Endothelial cell of umbilical vein (primary cell): ENCODE measurements around the gene MAPK8IP2. TPM values are rescaled to one million over a fixed set of nuclear protein-coding genes. Genes with fewer than 3 reads are reported as not detected.
"Not testable (repeated sequence)": the region's sequence is repeated elsewhere in the genome, so short reads cannot be mapped to it uniquely, and the experiment has no call there.

Experiments used
- BruUV-seq: library from RNA; stranded (reverse); fragments of 400-500 nt; replicated peaks from 2 replicates; lab custom pipeline; 2021; lab: Mats Ljungman, UMichigan
- CTCF ChIA-PET: fragments of 300-600, 350-600 bp; sonication (Branson Sonifier 250); formaldehyde crosslinking; loops from one replicate; lab custom pipeline; 2021; ENCODE audit warnings: antibody characterized with exemption, inconsistent platforms; lab: Charles Lee
- POLR2A ChIA-PET: fragments of 300-600, 350-600 bp; sonication (Branson Sonifier 250); formaldehyde crosslinking; loops from one replicate; lab custom pipeline; 2021; ENCODE audit warnings: antibody characterized with exemption, inconsistent platforms; lab: Charles Lee
- DNase-seq: peaks from one replicate; pipeline ENCODE4 v3.0.0-alpha.2; 2011; ENCODE audit warnings: low read depth, low spot score
- FAIRE-seq: peaks from 2 replicates; lab custom pipeline; 2011; peaks lifted over from hg19 to GRCh38; lab: Jason Lieb, UNC
- H2AFZ ChIP-seq: 2 replicates; pipeline ENCODE4 v1.6.0; 2012; ENCODE audit warnings: low read depth, low read length, control low read depth, inconsistent platforms
- H3K27ac ChIP-seq: 2 replicates; pipeline ENCODE4 v1.5.1; 2011; ENCODE audit warnings: low read depth, mild to moderate bottlenecking, control low read depth, low read length, moderate library complexity; ENCODE audit not compliant: insufficient read depth
- H3K27me3 ChIP-seq, 2 experiments: 2 replicates each; pipeline versions ENCODE4 v1.6.0 to v1.6.1; 2011; ENCODE audit warnings: low read length in 2 of 2, mixed read lengths in 1 of 2; ENCODE audit not compliant: control insufficient read depth in 2 of 2, insufficient read depth in 2 of 2
- H3K36me3 ChIP-seq, 2 experiments: 2 replicates in 1 of 2; 3 replicates in 1 of 2; pipeline ENCODE4 v1.5.1; 2011; ENCODE audit warnings: low read length in 2 of 2, mild to moderate bottlenecking in 1 of 2, moderate library complexity in 1 of 2; ENCODE audit not compliant: control insufficient read depth in 2 of 2, insufficient read depth in 2 of 2; ENCODE audit errors: extremely low read depth in 1 of 2
- H3K4me1 ChIP-seq: 3 replicates; pipeline ENCODE4 v1.5.1; 2011; ENCODE audit warnings: mild to moderate bottlenecking, low read length; ENCODE audit not compliant: control insufficient read depth, insufficient read depth; ENCODE audit errors: extremely low read depth
- H3K4me2 ChIP-seq: 2 replicates; pipeline ENCODE4 v1.6.1; 2011; ENCODE audit warnings: low read length, control low read depth, mixed read lengths; ENCODE audit not compliant: insufficient read depth
- H3K4me3 ChIP-seq, 3 experiments: fragments of 200-600 bp in 1 of 3; sonication (generic), shearing (Covaris generic) in 1 of 3; replicated peaks in 1 of 3; 2 replicates each; pipeline ENCODE4 v1.5.1; 2011 to 2016; ENCODE audit warnings: control low read depth in 3 of 3, low read length in 3 of 3, mild to moderate bottlenecking in 2 of 3, inconsistent platforms in 1 of 3, low read depth in 1 of 3, moderate library complexity in 1 of 3; ENCODE audit not compliant: insufficient read depth in 1 of 3
- H3K79me2 ChIP-seq: 2 replicates; pipeline ENCODE4 v1.6.0; 2012; ENCODE audit warnings: low read length, inconsistent platforms; ENCODE audit not compliant: control insufficient read depth, insufficient read depth
- H3K9ac ChIP-seq: replicated peaks from 2 replicates; pipeline ENCODE3; 2011; ENCODE audit warnings: low read length, control low read depth; ENCODE audit not compliant: insufficient read depth; ENCODE audit errors: extremely low read depth
- H3K9me1 ChIP-seq: replicated peaks from 3 replicates; pipeline ENCODE4 v1.6.0; 2011; ENCODE audit warnings: mild to moderate bottlenecking, low read length; ENCODE audit not compliant: control insufficient read depth, insufficient read depth; ENCODE audit errors: extremely low read depth
- H3K9me3 ChIP-seq: replicated peaks from 2 replicates; pipeline ENCODE4 v1.5.1; 2012; ENCODE audit warnings: low read length, inconsistent platforms; ENCODE audit not compliant: control insufficient read depth, insufficient read depth
- H4K20me1 ChIP-seq: replicated peaks from 2 replicates; pipeline ENCODE3; 2011; ENCODE audit warnings: mild to moderate bottlenecking, low read length; ENCODE audit not compliant: control insufficient read depth, insufficient read depth; ENCODE audit errors: extremely low read depth
- CTCF ChIP-seq, 2 donors: IDR thresholded peaks; 1 replicate in 1 of 2; 2 replicates in 1 of 2; pipeline ENCODE4 v1.5.1; 2011; ENCODE audit warnings: low read length in 2 of 2, mild to moderate bottlenecking in 2 of 2, moderate library complexity in 2 of 2, control low read depth in 1 of 2, inconsistent platforms in 1 of 2, low read depth in 1 of 2; ENCODE audit not compliant: insufficient read depth in 1 of 2; ENCODE audit errors: extremely low read depth in 1 of 2
- MYC ChIP-seq: IDR thresholded peaks from one replicate; pipeline ENCODE4 v1.6.1; 2011; ENCODE audit warnings: mild to moderate bottlenecking, low read depth, low read length
- POLR2A ChIP-seq: IDR thresholded peaks from 2 replicates; pipeline ENCODE4 v1.6.1; 2012; ENCODE audit warnings: low read depth, mild to moderate bottlenecking, control low read depth, low read length
- dilution Hi-C: fragments of 300-500 bp; cut with MboI; formaldehyde crosslinking; loops from one replicate; pipeline ENCODE4 v1.15.0; 2019; ENCODE audit warnings: low sequenced_read_pairs; ENCODE audit not compliant: extremely low pct_ligation_motif_present
- intact Hi-C: fragments of 100-400 bp; cut with micrococcal nuclease; formaldehyde crosslinking; loops from one replicate; pipeline ENCODE4 v1.10.0; 2022
- polyA plus RNA-seq, 4 experiments: library from polyadenylated mRNA; depleted of rRNA in 3 of 4; stranded (reverse) in 3 of 4; unstranded in 1 of 4; fragments of >200 nt; gene quantifications; 2 replicates each; pipeline versions ENCODE4 v1.2.1 to v1.2.3, GENCODE V29; 2011 to 2012; ENCODE audit warnings: missing spikeins in 1 of 4
- total RNA-seq: library from RNA; stranded (reverse); gene quantifications from 2 replicates; pipeline ENCODE4 v1.2.3, GENCODE V29; 2021

Gene MAPK8IP2
- total and polyA plus RNA-seq, 2 donors (not counting 3 experiments of a cell fraction or from before 2014, with no cell fraction given), result 0.21 to 0.31 TPM

- H4K20me1 ChIP-seq, result no peaks in the 10 kb centered on the region
- no peak overlapping the region for H3K4me2 ChIP-seq
- H3K9me1 ChIP-seq, result no peaks in the 10 kb centered on the region
- H3K27me3 ChIP-seq, result peaks cover 23 to 24% of the 10 kb centered on the region in 2 experiments
- FAIRE-seq (no peak), DNase-seq (peak; percentile 74)
- dilution Hi-C loops (no loop called here), intact Hi-C loops (loop anchor here (2.0 to 5.0 kb wide), 3 partner anchors 15 to 50 kb away; partner anchors contain the start of gene SHANK3)
- no peaks in the 10 kb centered on the region for H3K36me3 ChIP-seq
- H3K4me3 ChIP-seq, result no peak overlapping the region
- POLR2A ChIA-PET, result interaction anchor here (1.1 to 1.2 kb wide), 3 partner anchors 15 to 43 kb away, joined by 3 to 4 read pairs (median 3); partner anchors contain the start of gene SHANK3
- peaks cover 14% of the 10 kb centered on the region for H3K4me1 ChIP-seq
- H3K79me2 ChIP-seq, result no peaks in the 10 kb centered on the region
- peak; percentile 47 to 56 for TF ChIP-seq CTCF (IDR thresholded peaks at IDR 0.05; ENCODE audit: extremely low read depth in 1 of 2, insufficient read depth in 1 of 2, low read depth in 1 of 2, low read length in 2 of 2)
- TF ChIP-seq POLR2A, result no peak
- TF ChIP-seq MYC, result no peak
- H3K9ac ChIP-seq, result no peak overlapping the region
- no peak overlapping the region for H3K27ac ChIP-seq
- peak overlapping the region; percentile 55 for H2AFZ ChIP-seq
- CTCF ChIA-PET, result interaction anchor here (0.6 to 5.2 kb wide), 25 partner anchors 9 to 116 kb away, joined by 3 to 64 read pairs (median 6); partner anchors contain the start of genes ARSA, SCO2 and SHANK3
- BruUV-seq, result no TSS peak
- H3K9me3 ChIP-seq, result no peaks in the 10 kb centered on the region
Measured at GRCh38 chr22:50641696-50642607, 41.4 kb downstream of the MAPK8IP2 start.

GRCh38 chr22:50643021-50643820, 42.6 kb downstream of the MAPK8IP2 start:
- dilution Hi-C loops, DNase-seq, H3K4me3 ChIP-seq, H3K9me3 ChIP-seq, H4K20me1 ChIP-seq, H3K79me2 ChIP-seq, H3K9ac ChIP-seq, H3K27ac ChIP-seq, H3K9me1 ChIP-seq, H3K4me2 ChIP-seq, H3K36me3 ChIP-seq, H2AFZ ChIP-seq, BruUV-seq: not testable (repeated sequence)
- CTCF ChIA-PET, result interaction anchor here (2.6 to 5.2 kb wide), 5 partner anchors 11 to 29 kb away, joined by 10 to 64 read pairs (median 22); partner anchors contain the start of genes ARSA and SHANK3
- Histone ChIP-seq H3K4me1 (peaks cover 14% of the 10 kb centered on the region), H3K27me3 (peaks cover 23 to 24% of the 10 kb centered on the region in 2 experiments)
- peak; percentile 52 for FAIRE-seq
- intact Hi-C loops, result loop anchor here (5.0 kb wide), 1 partner anchor 49 kb away; no protein-coding TSS in a partner anchor
- POLR2A ChIA-PET, result interaction anchor here (0.6 kb wide), 1 partner anchor 31 kb away, joined by 4 read pairs; no protein-coding TSS in a partner anchor

- peaks cover 23 to 24% of the 10 kb centered on the region in 2 experiments for H3K27me3 ChIP-seq
- CTCF ChIA-PET, result interaction anchor here (1.1 kb wide), 1 partner anchor 26 kb away, joined by 3 read pairs; no protein-coding TSS in a partner anchor
- POLR2A ChIA-PET, result interaction anchor here (0.6 kb wide), 1 partner anchor 31 kb away, joined by 4 read pairs; no protein-coding TSS in a partner anchor
- H2AFZ ChIP-seq, H3K79me2 ChIP-seq, H3K4me2 ChIP-seq, BruUV-seq, H3K36me3 ChIP-seq, H3K4me3 ChIP-seq, H3K27ac ChIP-seq, H4K20me1 ChIP-seq, H3K9ac ChIP-seq, H3K9me1 ChIP-seq, DNase-seq, H3K9me3 ChIP-seq, dilution Hi-C loops: not testable (repeated sequence)
- peaks cover 14% of the 10 kb centered on the region for H3K4me1 ChIP-seq
- intact Hi-C loops, result loop anchor here (5.0 kb wide), 1 partner anchor 49 kb away; no protein-coding TSS in a partner anchor
- FAIRE-seq, result peak; percentile 75
Measured at GRCh38 chr22:50643821-50644101, 43.2 kb downstream of the MAPK8IP2 start.
